Kidney (tissue), 14 donors: ENCODE measurements around the gene CCDC69. TPM values are rescaled to one million over a fixed set of nuclear protein-coding genes. Genes with fewer than 3 reads are reported as not detected.

Experiments used
- DNase-seq, 5 donors: peaks; one replicate each; pipeline ENCODE4 v3.0.0-alpha.2; 2013 to 2020
- FAIRE-seq: peaks from 2 replicates; lab custom pipeline; 2012; peaks lifted over from hg19 to GRCh38; lab: Jason Lieb, UNC
- H3K27ac ChIP-seq, 2 donors: one replicate each; pipeline ENCODE4 v1.7.0; 2013; ENCODE audit warnings: low read depth in 2 of 2, low read length in 2 of 2, inconsistent platforms in 1 of 2
- H3K27me3 ChIP-seq: one replicate; pipeline ENCODE4 v1.7.1; 2013; ENCODE audit warnings: low read length, inconsistent platforms; ENCODE audit not compliant: control insufficient read depth, insufficient read depth
- H3K36me3 ChIP-seq, 3 donors: one replicate each; pipeline versions ENCODE4 v1.7.0 to v1.7.1; 2013; ENCODE audit warnings: low read length in 3 of 3, control low read depth in 1 of 3, inconsistent platforms in 1 of 3; ENCODE audit not compliant: insufficient read depth in 3 of 3, control insufficient read depth in 2 of 3
- H3K4me1 ChIP-seq, 3 donors: one replicate each; pipeline versions ENCODE4 v1.7.0 to v1.7.1; 2013; ENCODE audit warnings: low read length in 3 of 3, inconsistent platforms in 1 of 3, low read depth in 1 of 3; ENCODE audit not compliant: control insufficient read depth in 2 of 3, insufficient read depth in 2 of 3
- H3K4me3 ChIP-seq, 3 donors: one replicate each; pipeline versions ENCODE4 v1.7.0 to v1.8.1; 2013; ENCODE audit warnings: low read length in 3 of 3, control low read depth in 1 of 3, inconsistent platforms in 1 of 3
- H3K9ac ChIP-seq, 3 donors: one replicate each; pipeline versions ENCODE4 v1.7.0 to v1.7.1; 2013; ENCODE audit warnings: low read length in 3 of 3, control low read depth in 1 of 3, inconsistent platforms in 1 of 3
- H3K9me3 ChIP-seq, 3 donors: one replicate each; pipeline versions ENCODE4 v1.7.0 to v1.7.1; 2013; ENCODE audit warnings: low read length in 3 of 3, control low read depth in 1 of 3, inconsistent platforms in 1 of 3; ENCODE audit not compliant: control insufficient read depth in 2 of 3, insufficient read depth in 1 of 3
- intact Hi-C: fragments of 100-400 bp; cut with DNase I; formaldehyde crosslinking; loops from one replicate; pipeline ENCODE4 v1.11.1; 2022
- polyA plus RNA-seq: library from polyadenylated mRNA; stranded (reverse); fragments of 350-450 nt; fragmentation: Illumina TruSeq; extraction: RNeasy Lipid Tissue Mini Kit (QIAGEN cat#74804); gene quantifications from one replicate; pipeline ENCODE4 v1.2.3, GENCODE V29; 2014; ENCODE audit warnings: low read depth, low replicate concordance; ENCODE audit not compliant: insufficient read depth
- total RNA-seq: library from RNA; stranded (reverse); fragmentation: NEBNext Ultra II Directional; extraction: Animal tissue kit (Norgen Biotek cat#: 25700); gene quantifications from one replicate; pipeline ENCODE4 v1.2.1, GENCODE V29; 2021
- TF ChIP-seq, protein P1 (sequence below): IDR thresholded peaks from 3 replicates; pipeline ENCODE4 v1.5.1; 2012; ENCODE audit warnings: mild to moderate bottlenecking, moderate library complexity, borderline replicate concordance; ENCODE audit not compliant: insufficient read depth; ENCODE audit errors: extremely low read depth
- donor health status: control.
- donor health status: control.
- donor health status: control.
- donor health status: control.
- donor health status: control.
- donor health status: DM: yes; HTN: yes; CAD: no.
- donor health status: Normal renal cell carcinoma (clear cell type).

CCDC69 gene
- total and polyA plus RNA-seq, 2 donors from 2014 or later, result 11.1 to 22.8 TPM

- DNase-seq (no peak), FAIRE-seq (no peak)
- no peaks in the 10 kb centered on the region for H3K27me3 ChIP-seq
- no peaks in the 10 kb centered on the region for H3K9me3 ChIP-seq
- no peak overlapping the region for H3K4me3 ChIP-seq
- no peaks in the 10 kb centered on the region for H3K36me3 ChIP-seq
- H3K9ac ChIP-seq, result no peak overlapping the region
- TF ChIP-seq, protein P1, sequence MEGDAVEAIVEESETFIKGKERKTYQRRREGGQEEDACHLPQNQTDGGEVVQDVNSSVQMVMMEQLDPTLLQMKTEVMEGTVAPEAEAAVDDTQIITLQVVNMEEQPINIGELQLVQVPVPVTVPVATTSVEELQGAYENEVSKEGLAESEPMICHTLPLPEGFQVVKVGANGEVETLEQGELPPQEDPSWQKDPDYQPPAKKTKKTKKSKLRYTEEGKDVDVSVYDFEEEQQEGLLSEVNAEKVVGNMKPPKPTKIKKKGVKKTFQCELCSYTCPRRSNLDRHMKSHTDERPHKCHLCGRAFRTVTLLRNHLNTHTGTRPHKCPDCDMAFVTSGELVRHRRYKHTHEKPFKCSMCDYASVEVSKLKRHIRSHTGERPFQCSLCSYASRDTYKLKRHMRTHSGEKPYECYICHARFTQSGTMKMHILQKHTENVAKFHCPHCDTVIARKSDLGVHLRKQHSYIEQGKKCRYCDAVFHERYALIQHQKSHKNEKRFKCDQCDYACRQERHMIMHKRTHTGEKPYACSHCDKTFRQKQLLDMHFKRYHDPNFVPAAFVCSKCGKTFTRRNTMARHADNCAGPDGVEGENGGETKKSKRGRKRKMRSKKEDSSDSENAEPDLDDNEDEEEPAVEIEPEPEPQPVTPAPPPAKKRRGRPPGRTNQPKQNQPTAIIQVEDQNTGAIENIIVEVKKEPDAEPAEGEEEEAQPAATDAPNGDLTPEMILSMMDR, result no peak
- H3K4me1 ChIP-seq, result peaks cover 0 to 5% (median 0%) of the 10 kb centered on the region in 3 donors
- intact Hi-C loops, result no loop called here
- H3K27ac ChIP-seq, result no peak overlapping the region
Observed at GRCh38 chr5:151225475-151225874, 1.6 kb upstream of the CCDC69 start.

- H3K27ac ChIP-seq, result no peak overlapping the region
- no peak overlapping the region for H3K4me3 ChIP-seq
- TF ChIP-seq, protein P1, result no peak
- no peaks in the 10 kb centered on the region for H3K27me3 ChIP-seq
- no peaks in the 10 kb centered on the region for H3K36me3 ChIP-seq
- H3K9ac ChIP-seq, result no peak overlapping the region
- no peak for FAIRE-seq
- H3K4me1 ChIP-seq, result peaks cover 0 to 5% (median 0%) of the 10 kb centered on the region in 3 donors
- no peaks in the 10 kb centered on the region for H3K9me3 ChIP-seq
- no peak for DNase-seq
- intact Hi-C loops, result no loop called here
Observed at GRCh38 chr5:151225071-151225470, 1.2 kb upstream of the CCDC69 start.

DNA sequence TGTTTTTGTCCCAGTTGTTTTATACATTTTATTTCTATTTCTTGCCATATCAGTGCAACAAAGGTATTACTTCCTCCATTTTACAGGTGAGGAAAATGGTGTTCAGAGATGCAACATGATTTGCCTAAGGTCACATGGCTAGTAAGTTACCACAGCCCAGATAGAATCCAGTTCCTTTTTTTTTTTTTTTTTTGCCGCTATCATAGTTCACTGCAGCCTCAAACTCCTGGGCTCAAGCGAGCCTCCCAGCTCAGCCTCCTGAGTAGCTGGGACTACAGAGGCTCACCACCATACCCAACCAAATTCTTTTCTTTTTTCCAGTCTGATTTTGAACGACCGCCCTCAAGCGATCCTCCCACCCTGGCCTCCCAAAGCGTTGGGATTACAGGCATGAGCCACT is 480 bp upstream of the CCDC69 start:
- FAIRE-seq, result no peak
- intact Hi-C loops, result no loop called here
- Histone ChIP-seq H3K4me3 (peak overlapping the region in 2 of 3 donors; percentile 21 to 70), H3K27me3 (no peaks in the 10 kb centered on the region), H3K9ac (no peak overlapping the region), H3K4me1 (peaks cover 0 to 5% (median 0%) of the 10 kb centered on the region in 3 donors), H3K27ac (no peak overlapping the region), H3K9me3 (no peaks in the 10 kb centered on the region), H3K36me3 (no peaks in the 10 kb centered on the region)
- no peak for DNase-seq
- TF ChIP-seq, protein P1, result no peak
